Activated naive CD8-positive, alpha-beta T cell (primary cell): ENCODE data around the gene ABCC5.

Source experiments
- H3K27ac Mint-ChIP-seq: one replicate; pipeline ENCODE4 v1.8.0; 2021; ENCODE audit warnings: mixed read lengths
- H3K27me3 Mint-ChIP-seq: one replicate; pipeline ENCODE4 v1.8.0; 2021; ENCODE audit warnings: mixed read lengths
- H3K36me3 Mint-ChIP-seq: one replicate; pipeline ENCODE4 v1.8.0; 2021; ENCODE audit warnings: mixed read lengths
- H3K4me1 Mint-ChIP-seq: one replicate; pipeline ENCODE4 v1.8.0; 2021; ENCODE audit warnings: low read depth, mixed read lengths
- H3K4me3 Mint-ChIP-seq: one replicate; pipeline ENCODE4 v1.8.0; 2021; ENCODE audit warnings: mild to moderate bottlenecking, mixed read lengths
- H3K9me3 Mint-ChIP-seq: one replicate; pipeline ENCODE4 v1.8.0; 2021; ENCODE audit warnings: low read depth, mixed read lengths

Gene ABCC5

DNA sequence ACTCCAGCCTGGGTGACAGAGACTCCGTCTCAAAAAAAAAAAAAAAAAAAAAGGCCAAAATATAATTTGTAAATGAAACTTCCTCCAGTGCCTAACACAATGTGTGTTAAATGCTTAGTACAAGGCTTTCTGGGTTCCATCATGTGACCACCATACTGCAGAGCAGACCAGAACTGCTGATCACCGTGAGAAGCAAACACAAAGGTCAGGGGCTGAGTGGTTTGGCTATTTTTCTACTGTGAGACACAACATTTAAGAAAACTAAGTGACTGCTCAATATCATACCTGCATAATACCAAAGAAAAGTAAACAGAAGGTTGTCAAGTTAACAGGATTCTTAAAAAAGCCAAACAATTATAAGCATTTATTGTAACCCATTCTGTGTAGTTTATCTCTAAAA, 13.2 kb downstream of the ABCC5 start:
- no peaks in the 10 kb centered on the region for H3K27me3 Mint-ChIP-seq
- H3K36me3 Mint-ChIP-seq, result peaks cover 9% of the 10 kb centered on the region
- H3K27ac Mint-ChIP-seq, result no peak overlapping the region
- no peak overlapping the region for H3K4me3 Mint-ChIP-seq
- no peaks in the 10 kb centered on the region for H3K9me3 Mint-ChIP-seq
- peaks cover 10% of the 10 kb centered on the region for H3K4me1 Mint-ChIP-seq

DNA sequence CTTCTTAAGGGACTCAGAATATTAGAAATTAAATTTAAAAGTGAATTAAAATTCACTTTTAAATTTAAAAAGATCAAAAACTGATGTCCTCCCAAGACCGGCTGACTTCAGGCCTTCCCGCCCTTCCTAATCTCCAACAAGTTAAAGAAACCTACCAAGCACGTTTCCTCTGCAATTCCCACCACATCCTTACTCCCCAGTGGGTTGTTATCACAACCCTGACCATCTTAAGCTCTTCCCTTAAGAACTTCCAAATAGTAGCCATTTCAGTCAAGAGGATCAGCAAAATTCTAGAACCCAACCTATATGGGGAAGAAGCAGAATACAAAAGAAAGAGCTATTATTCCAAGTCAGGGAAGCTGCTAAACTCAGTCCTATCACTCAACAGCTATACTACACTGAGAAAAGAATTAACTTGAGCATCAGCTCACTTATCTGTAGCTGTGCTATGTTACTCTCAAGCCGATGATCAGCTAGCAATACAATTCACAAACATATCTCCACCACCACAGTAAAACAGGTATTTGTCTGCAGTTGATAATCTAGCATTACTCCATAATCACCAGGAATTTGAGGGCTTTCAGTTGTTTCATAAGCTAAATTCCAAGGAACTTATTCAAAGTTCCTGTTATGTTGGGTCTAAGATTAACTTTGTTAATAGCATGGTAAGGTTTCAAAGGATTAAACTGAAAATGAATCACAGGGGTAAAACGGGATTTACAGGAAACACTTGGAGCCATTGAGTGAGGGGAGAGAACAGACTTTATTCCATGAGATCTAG, 14.3 kb downstream of the ABCC5 start:
- Mint-ChIP-seq H3K27ac (no peak overlapping the region), H3K9me3 (no peaks in the 10 kb centered on the region), H3K4me3 (no peak overlapping the region), H3K4me1 (peaks cover 10% of the 10 kb centered on the region), H3K27me3 (no peaks in the 10 kb centered on the region), H3K36me3 (peaks cover 15% of the 10 kb centered on the region)

DNA sequence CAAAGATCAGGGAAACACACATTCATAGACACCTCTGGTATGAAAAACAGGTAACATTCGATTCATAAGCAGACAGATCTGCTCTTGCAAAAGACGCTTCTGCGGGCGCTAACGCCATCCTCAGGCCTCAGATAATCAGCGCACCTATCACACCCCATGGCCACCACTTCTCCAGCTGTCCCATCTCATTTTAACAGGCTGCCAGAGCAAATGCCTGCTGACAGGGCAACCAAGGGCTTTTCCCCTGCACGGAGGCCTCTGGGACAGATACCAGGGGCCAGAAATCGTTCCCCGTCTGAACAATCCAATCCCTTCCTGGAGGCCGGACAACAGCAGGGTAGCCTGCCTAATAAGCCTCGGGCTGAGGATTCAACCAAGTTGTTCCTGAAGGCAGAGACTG, 15.2 kb downstream of the ABCC5 start:
- Mint-ChIP-seq H3K27ac (no peak overlapping the region), H3K4me3 (no peak overlapping the region), H3K4me1 (peaks cover 10% of the 10 kb centered on the region), H3K27me3 (no peaks in the 10 kb centered on the region), H3K9me3 (no peaks in the 10 kb centered on the region), H3K36me3 (peaks cover 15% of the 10 kb centered on the region)

DNA sequence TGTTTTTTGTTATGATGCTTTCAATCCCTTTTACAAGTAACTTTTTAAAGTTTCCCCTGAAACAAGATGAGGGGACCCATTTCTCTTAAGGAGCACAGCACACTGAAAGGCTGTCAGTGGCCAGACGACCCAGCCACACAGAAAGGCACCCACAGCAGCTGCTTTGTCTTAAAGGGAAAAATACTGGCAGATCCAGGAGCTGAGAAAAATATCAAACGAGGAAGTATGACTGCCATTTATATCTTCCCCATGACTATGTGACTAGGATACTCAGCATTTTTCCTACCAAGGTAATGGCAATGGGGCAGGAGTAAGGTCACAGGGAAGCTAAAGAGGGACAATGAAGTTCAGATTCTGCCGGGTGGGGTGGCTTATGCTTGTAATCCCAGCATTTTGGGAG, 15.9 kb downstream of the ABCC5 start:
- no peak overlapping the region for H3K27ac Mint-ChIP-seq
- no peaks in the 10 kb centered on the region for H3K27me3 Mint-ChIP-seq
- peaks cover 10% of the 10 kb centered on the region for H3K4me1 Mint-ChIP-seq
- H3K36me3 Mint-ChIP-seq, result peaks cover 15% of the 10 kb centered on the region
- H3K4me3 Mint-ChIP-seq, result no peak overlapping the region
- H3K9me3 Mint-ChIP-seq, result no peaks in the 10 kb centered on the region

DNA sequence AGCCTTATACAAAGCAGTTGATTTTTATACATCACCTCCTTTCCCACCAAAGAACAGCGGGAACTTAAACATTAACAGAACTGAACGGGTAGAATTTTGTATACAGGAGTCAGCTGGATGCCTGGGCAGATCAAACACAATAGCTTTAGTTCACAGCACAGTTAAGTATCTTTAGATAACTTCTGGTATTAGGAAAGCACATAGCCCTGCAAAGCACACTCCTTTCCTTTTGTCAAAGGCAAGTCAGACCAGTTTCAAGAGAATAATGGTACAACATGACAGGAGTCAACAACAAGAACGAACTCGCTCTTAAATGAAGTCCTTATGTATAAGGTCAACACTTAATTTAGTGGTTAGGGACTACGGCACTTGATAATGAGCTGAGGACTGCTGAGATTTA, 26.3 kb downstream of the ABCC5 start:
- peaks cover 11% of the 10 kb centered on the region for H3K36me3 Mint-ChIP-seq
- no peak overlapping the region for H3K4me3 Mint-ChIP-seq
- H3K27me3 Mint-ChIP-seq, result no peaks in the 10 kb centered on the region
- no peaks in the 10 kb centered on the region for H3K9me3 Mint-ChIP-seq
- no peaks in the 10 kb centered on the region for H3K4me1 Mint-ChIP-seq
- H3K27ac Mint-ChIP-seq, result no peak overlapping the region

DNA sequence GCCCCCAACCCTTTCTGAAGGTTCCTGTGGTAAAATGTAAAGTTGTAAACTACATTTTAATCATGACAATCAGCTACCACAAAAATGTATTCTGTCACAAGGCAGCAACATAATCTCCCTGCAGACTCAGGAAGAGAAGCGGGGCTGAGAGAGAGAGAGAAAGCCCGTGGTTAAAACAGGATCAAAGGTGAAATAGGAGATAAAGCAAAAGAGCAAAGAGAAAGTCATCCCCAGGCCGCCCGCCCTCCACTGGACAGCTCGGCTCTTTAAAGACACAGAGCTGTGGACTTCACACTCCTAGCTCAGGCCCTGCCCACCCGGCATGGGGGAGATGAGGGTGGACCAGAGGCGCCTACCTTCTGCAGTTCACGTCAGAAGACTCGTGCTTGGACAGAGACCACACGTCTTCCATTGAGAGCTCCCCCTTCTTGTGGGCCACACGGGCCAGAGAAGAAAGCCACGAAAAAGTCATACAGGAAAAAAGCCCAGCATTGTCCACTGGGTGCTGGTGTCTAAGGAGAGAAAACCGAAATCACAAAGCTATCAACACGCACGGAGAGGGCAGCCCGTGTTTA, 29.4 kb downstream of the ABCC5 start:
- H3K27me3 Mint-ChIP-seq, result no peaks in the 10 kb centered on the region
- H3K27ac Mint-ChIP-seq, result no peak overlapping the region
- peaks cover 11% of the 10 kb centered on the region for H3K36me3 Mint-ChIP-seq
- no peaks in the 10 kb centered on the region for H3K9me3 Mint-ChIP-seq
- H3K4me3 Mint-ChIP-seq, result no peak overlapping the region
- H3K4me1 Mint-ChIP-seq, result no peaks in the 10 kb centered on the region

DNA sequence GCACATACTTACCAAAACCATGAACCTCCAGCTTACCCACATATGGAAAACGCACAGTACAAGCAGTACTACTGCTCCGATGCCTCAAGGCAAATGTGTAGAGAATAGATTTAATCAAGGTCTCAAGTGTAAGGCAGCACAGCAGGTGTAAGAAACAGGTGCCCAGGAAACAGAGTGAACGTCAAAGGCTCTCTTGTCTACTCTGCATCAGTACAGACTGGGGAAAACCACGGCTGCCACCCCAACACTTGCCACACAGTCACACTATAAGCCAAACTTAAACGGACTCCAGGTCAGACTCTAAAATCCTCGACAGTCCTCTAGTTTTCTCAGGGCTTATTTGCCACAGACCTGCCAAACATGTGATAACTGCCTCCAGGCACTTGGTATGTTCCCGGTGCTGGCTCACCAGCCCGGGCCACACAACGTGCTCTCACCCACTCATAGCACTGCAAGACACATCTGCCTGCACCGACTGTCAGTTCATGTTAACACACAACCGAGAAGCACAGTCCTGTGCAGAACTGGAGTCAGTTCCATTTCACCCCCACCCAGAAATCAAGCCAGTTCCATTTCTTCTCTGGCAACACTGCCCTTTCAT, 30.6 kb downstream of the ABCC5 start:
- H3K36me3 Mint-ChIP-seq, result peaks cover 14% of the 10 kb centered on the region
- H3K4me3 Mint-ChIP-seq, result no peak overlapping the region
- no peaks in the 10 kb centered on the region for H3K4me1 Mint-ChIP-seq
- no peaks in the 10 kb centered on the region for H3K9me3 Mint-ChIP-seq
- no peaks in the 10 kb centered on the region for H3K27me3 Mint-ChIP-seq
- no peak overlapping the region for H3K27ac Mint-ChIP-seq

DNA sequence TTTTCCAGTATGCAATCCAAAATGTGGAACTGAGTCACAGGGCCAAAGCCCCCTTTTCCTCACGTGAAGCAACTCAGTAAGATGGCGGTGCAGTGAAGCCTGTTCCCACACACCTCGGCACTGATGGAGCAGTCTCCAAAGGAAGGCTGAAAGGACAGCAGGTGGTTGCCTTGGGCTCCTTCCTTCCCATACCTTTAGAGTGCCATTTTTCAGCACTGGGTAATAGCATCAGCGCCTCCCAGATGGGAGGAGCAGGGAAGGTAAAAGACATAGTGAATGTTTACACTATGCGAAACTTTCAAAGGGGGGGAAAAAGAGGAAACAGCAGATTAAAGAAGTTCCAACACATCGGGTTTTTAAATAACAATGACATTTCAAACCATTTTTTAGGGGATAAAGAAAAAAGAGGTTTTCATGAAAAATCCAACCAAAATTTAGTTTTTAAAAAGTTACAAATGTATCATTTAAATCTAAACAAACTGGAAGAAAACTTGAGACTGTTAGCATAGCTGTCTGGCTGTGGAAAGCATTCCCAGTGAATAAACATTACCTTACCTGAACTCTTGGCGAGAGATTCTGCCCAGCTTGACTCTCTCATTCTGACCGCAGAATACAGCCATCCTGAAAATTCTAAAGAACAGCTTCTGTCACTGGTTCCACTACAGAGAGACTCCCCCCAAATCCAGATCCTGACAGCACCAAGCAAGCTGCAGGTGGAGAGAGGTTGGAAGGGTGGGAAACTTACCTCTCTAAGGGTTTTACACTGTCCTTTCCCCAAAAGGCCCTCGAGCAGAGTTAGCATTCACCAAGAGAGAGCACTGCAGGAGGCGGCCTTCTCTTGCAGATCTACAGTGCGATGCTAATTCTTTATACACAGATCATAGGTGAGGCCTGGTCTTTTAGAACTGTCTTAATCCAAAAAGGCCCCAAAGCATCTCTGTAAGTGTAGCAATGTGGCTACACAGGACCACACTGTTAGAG, 32.6 kb downstream of the ABCC5 start:
- Mint-ChIP-seq H3K36me3 (peaks cover 16% of the 10 kb centered on the region), H3K9me3 (no peaks in the 10 kb centered on the region), H3K4me3 (no peak overlapping the region), H3K4me1 (no peaks in the 10 kb centered on the region), H3K27me3 (no peaks in the 10 kb centered on the region), H3K27ac (no peak overlapping the region)

DNA sequence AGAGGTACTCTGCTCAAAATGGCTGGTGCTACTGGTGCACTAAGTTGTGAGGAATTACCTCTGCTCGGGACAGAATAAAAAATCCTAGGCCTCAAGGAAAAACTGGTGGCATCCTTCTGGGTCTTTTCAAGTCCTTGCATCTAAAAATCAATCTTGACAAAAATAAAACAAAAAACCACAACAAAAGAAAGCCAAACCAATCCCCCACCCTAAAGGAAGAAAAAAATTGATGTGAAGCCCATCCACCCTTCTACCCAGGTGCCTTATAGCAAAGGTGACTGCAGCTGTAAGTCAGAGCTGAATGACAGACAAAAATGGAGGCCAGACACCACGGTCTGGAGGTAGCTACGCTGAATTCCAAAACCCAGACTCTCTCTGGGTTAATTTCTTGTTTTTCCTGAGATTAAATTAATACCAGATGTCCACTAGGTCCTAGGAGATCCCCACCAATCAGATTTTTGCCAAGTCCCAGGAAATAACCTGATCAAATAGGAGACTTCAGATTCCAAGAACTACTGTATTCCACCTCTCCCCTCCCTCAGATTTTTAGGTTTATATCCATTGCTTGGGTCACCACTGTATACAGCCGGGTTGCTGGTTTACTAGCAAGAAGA, 33.5 kb downstream of the ABCC5 start:
- peaks cover 15% of the 10 kb centered on the region for H3K36me3 Mint-ChIP-seq
- no peaks in the 10 kb centered on the region for H3K27me3 Mint-ChIP-seq
- no peak overlapping the region for H3K27ac Mint-ChIP-seq
- no peak overlapping the region for H3K4me3 Mint-ChIP-seq
- no peaks in the 10 kb centered on the region for H3K4me1 Mint-ChIP-seq
- H3K9me3 Mint-ChIP-seq, result no peaks in the 10 kb centered on the region

DNA sequence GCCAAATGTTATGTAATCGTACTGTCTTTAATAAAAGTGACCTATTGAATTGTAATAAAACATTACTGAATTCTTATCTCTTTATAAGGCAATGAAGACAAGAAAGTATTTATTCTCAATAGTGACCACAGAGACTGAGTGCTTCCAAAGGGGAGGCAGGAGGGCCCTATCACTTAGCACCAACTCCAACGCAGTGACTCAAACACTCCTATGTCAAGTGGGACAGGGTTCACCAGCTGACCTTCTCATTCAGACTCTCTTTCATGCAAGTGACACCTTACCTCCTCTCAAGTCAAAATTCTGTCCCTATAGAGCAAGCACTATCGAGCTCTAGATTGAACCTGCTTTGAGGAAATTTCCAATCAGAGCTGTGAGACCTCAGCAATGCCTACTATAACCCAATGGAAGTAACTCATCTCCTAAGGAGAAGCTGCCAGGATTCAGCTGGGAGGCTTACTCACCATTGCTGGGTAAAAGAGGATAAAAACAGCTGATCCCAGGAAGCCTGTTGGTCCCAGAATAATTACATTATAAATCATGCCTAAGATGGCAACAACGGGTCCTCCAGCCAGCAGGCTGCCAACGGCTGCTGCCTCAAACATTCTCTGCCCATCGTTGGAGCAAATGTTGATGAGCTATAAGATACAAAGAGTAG, 35.6 kb downstream of the ABCC5 start:
- Mint-ChIP-seq H3K36me3 (peaks cover 8% of the 10 kb centered on the region), H3K4me1 (no peaks in the 10 kb centered on the region), H3K27me3 (no peaks in the 10 kb centered on the region), H3K4me3 (no peak overlapping the region), H3K9me3 (no peaks in the 10 kb centered on the region), H3K27ac (no peak overlapping the region)

DNA sequence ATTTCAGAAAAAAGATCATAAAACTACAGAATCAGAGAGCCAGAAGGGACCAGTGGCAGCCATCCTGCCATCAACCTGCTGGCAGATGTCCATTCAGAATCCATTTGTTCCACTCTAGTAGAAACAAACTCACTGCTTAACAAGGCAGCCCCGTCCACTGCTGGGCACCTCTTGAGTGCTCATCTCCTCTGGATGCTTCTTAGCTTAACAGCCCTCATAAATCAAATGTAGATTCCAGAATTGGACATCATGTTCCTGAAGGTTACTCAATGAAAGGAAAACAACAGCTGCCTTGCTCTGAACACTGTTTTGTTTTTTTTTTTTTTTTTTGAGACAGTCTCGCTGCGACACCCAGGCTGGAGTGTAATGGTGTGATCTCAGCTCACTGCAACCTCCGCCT, 37.3 kb downstream of the ABCC5 start:
- no peak overlapping the region for H3K27ac Mint-ChIP-seq

DNA sequence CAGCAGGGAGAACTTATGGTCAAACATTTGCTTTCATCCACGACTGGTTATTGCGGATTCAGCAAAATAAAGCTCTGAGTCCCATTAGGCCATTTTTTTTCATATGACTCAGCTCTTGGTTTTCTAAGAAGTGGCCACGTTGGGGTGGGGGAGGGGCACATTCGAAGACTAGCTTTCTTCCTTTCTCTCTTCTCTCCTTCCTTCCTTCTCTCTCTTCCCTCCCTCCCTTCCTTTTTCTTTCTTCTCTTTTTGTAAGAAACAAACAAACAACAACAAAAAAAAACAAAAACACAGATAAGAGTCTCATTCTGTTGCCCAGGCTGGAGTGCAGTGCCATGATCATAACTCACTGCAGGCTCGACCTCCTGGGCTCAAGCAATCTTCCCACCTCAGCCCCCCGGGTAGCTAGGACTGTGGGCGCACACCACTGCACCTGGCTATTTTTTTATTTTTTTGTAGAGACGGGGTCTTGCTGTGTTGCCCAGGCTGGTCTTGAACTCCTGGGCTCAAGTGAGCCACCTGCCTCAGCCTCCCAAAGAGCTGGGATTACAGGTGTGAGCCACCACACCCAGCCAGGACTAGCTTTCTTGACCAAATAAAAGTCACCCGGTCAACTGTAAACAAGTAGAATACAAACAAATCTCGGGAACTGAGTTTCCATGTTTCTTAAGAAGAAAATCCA, 41.6 kb downstream of the ABCC5 start:
- Mint-ChIP-seq H3K27ac (no peak overlapping the region), H3K9me3 (no peaks in the 10 kb centered on the region), H3K27me3 (no peaks in the 10 kb centered on the region), H3K36me3 (peaks cover 11% of the 10 kb centered on the region), H3K4me1 (no peaks in the 10 kb centered on the region), H3K4me3 (no peak overlapping the region)

More for the DNA sequence above, 37.3 kb downstream of the ABCC5 start:
- no peaks in the 10 kb centered on the region for H3K9me3 Mint-ChIP-seq
- peaks cover 13% of the 10 kb centered on the region for H3K36me3 Mint-ChIP-seq
- no peaks in the 10 kb centered on the region for H3K27me3 Mint-ChIP-seq
- no peak overlapping the region for H3K4me3 Mint-ChIP-seq
- no peaks in the 10 kb centered on the region for H3K4me1 Mint-ChIP-seq

DNA sequence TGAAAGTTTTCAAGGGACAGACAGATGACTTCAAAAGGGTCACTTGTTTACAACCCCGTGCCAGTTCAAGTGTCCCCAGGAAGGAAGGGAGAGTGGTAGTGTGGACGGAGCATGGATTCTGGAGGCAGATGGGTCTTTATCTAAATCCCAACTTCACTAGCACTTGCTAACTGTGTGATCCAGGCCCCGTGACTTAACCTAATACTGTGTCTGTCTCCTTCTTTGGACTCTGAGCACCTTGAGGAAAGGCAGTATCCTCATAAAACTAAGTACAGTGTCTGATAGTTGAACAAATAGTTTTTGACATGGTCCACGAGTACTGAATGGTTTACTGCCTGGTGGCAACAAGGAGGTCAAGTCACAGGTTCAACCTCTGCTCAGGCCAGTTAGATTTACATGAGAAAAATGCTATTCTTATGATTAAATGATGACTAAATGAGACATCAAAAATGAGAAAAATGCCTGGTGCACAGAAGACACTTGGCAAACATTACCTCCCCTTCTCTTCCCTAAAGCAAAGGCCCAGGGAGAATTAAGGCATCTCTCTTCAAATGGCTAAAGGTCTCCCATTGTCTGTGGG, 48.9 kb downstream of the ABCC5 start:
- H3K27me3 Mint-ChIP-seq, result no peaks in the 10 kb centered on the region
- H3K4me3 Mint-ChIP-seq, result no peak overlapping the region
- H3K9me3 Mint-ChIP-seq, result no peaks in the 10 kb centered on the region
- H3K36me3 Mint-ChIP-seq, result peaks cover 7% of the 10 kb centered on the region
- H3K4me1 Mint-ChIP-seq, result no peaks in the 10 kb centered on the region
- no peak overlapping the region for H3K27ac Mint-ChIP-seq
